ENCODE data around the gene GAS5.

GAS5 gene

GRCh38 chr1:173823781-173824314 lies 43.9 kb downstream of the GAS5 start:
- peak overlapping the region; percentile 81 for H3K27ac ChIP-seq
- TF ChIP-seq, protein P1, sequence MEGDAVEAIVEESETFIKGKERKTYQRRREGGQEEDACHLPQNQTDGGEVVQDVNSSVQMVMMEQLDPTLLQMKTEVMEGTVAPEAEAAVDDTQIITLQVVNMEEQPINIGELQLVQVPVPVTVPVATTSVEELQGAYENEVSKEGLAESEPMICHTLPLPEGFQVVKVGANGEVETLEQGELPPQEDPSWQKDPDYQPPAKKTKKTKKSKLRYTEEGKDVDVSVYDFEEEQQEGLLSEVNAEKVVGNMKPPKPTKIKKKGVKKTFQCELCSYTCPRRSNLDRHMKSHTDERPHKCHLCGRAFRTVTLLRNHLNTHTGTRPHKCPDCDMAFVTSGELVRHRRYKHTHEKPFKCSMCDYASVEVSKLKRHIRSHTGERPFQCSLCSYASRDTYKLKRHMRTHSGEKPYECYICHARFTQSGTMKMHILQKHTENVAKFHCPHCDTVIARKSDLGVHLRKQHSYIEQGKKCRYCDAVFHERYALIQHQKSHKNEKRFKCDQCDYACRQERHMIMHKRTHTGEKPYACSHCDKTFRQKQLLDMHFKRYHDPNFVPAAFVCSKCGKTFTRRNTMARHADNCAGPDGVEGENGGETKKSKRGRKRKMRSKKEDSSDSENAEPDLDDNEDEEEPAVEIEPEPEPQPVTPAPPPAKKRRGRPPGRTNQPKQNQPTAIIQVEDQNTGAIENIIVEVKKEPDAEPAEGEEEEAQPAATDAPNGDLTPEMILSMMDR (conservative IDR thresholded peaks at IDR 0.05) = no peak

GRCh38 chr1:173821680-173822079 lies 46.1 kb downstream of the GAS5 start:
- H3K27ac ChIP-seq = no peak overlapping the region
- TF ChIP-seq, protein P1 (conservative IDR thresholded peaks at IDR 0.05) = no peak

- H3K27ac ChIP-seq = no peak overlapping the region
- TF ChIP-seq, protein P1 (conservative IDR thresholded peaks at IDR 0.05) = no peak
Observed at GRCh38 chr1:173818459-173818858, 49.3 kb downstream of the GAS5 start.
